GM21447 (cell line): ENCODE results near the gene KLHL3.

Experiments used
- ATAC-seq: cut with Tn5 transposase; IDR thresholded peaks from one replicate; pipeline ENCODE4 v1.9.1; 2021; ENCODE audit not compliant: unreplicated experiment

Gene KLHL3

GRCh38 chr5:137612576-137612975 is 123.3 kb downstream of the KLHL3 start:
- no peak for ATAC-seq

- ATAC-seq, result no peak
These were observed 124.0 kb downstream of the KLHL3 start for GRCh38 chr5:137611794-137612435.

- ATAC-seq, result no peak
These were observed 124.8 kb downstream of the KLHL3 start for GRCh38 chr5:137611011-137611580.

GRCh38 chr5:137610598-137610997 is 125.3 kb downstream of the KLHL3 start:
- no peak for ATAC-seq

- no peak for ATAC-seq
These were observed 126.8 kb downstream of the KLHL3 start for GRCh38 chr5:137609127-137609526.

GRCh38 chr5:137607771-137608170 is 128.1 kb downstream of the KLHL3 start:
- ATAC-seq, result no peak

GRCh38 chr5:137606401-137606800 is 129.5 kb downstream of the KLHL3 start:
- ATAC-seq, result no peak

- ATAC-seq, result no peak
These were observed 130.5 kb downstream of the KLHL3 start for GRCh38 chr5:137605411-137605810.

- no peak for ATAC-seq
These were observed 131.4 kb downstream of the KLHL3 start for GRCh38 chr5:137604348-137605095.

- no peak for ATAC-seq
These were observed 132.0 kb downstream of the KLHL3 start for GRCh38 chr5:137603891-137604290.

GRCh38 chr5:137603356-137603755 is 132.5 kb downstream of the KLHL3 start:
- ATAC-seq, result no peak

- no peak for ATAC-seq
These were observed 133.1 kb downstream of the KLHL3 start for GRCh38 chr5:137602721-137603273.

GRCh38 chr5:137600721-137601360 is 135.0 kb downstream of the KLHL3 start:
- no peak for ATAC-seq

GRCh38 chr5:137599457-137599856 is 136.4 kb downstream of the KLHL3 start:
- no peak for ATAC-seq

GRCh38 chr5:137598399-137598798 is 137.5 kb downstream of the KLHL3 start:
- no peak for ATAC-seq

GRCh38 chr5:137596941-137597340 is 138.9 kb downstream of the KLHL3 start:
- ATAC-seq, result no peak

- no peak for ATAC-seq
These were observed 140.4 kb downstream of the KLHL3 start for GRCh38 chr5:137595396-137596079.

GRCh38 chr5:137594717-137595116 is 141.2 kb downstream of the KLHL3 start:
- no peak for ATAC-seq

GRCh38 chr5:137592317-137592716 is 143.6 kb downstream of the KLHL3 start:
- ATAC-seq, result no peak

- no peak for ATAC-seq
These were observed 146.7 kb downstream of the KLHL3 start for GRCh38 chr5:137589185-137589584.

- ATAC-seq, result no peak
These were observed 148.0 kb downstream of the KLHL3 start for GRCh38 chr5:137587919-137588318.
